ENCODE data around the gene PTPRF.
A peak's percentile ranks its signal among the peaks of the same experiment; 100 is the strongest.

PTPRF gene

GRCh38 chr1:43556782-43557181 lies 26.1 kb downstream of the PTPRF start:
- DNase-seq: no peak

- no peak for DNase-seq
These were observed 27.1 kb downstream of the PTPRF start for GRCh38 chr1:43557744-43558245.

GRCh38 chr1:43558346-43558841 lies 27.7 kb downstream of the PTPRF start:
- DNase-seq: no peak

GRCh38 chr1:43559714-43560113 lies 29.0 kb downstream of the PTPRF start:
- no peak for DNase-seq

GRCh38 chr1:43560286-43560685 lies 29.6 kb downstream of the PTPRF start:
- DNase-seq: no peak

GRCh38 chr1:43563876-43564539 lies 33.3 kb downstream of the PTPRF start:
- DNase-seq: no peak

- DNase-seq: no peak
These were observed 34.1 kb downstream of the PTPRF start for GRCh38 chr1:43564551-43565348.

GRCh38 chr1:43565600-43566360 lies 35.1 kb downstream of the PTPRF start:
- peak in 1 of 5 donors; percentile 42 for DNase-seq

- DNase-seq: no peak
These were observed 35.8 kb downstream of the PTPRF start for GRCh38 chr1:43566382-43567044.

GRCh38 chr1:43569175-43569574 lies 38.5 kb downstream of the PTPRF start:
- no peak for DNase-seq

- no peak for DNase-seq
These were observed 39.6 kb downstream of the PTPRF start for GRCh38 chr1:43570277-43570676.

- no peak for DNase-seq
These were observed 40.0 kb downstream of the PTPRF start for GRCh38 chr1:43570715-43571114.

- DNase-seq: no peak
These were observed 41.4 kb downstream of the PTPRF start for GRCh38 chr1:43572084-43572483.

GRCh38 chr1:43572538-43572937 lies 41.9 kb downstream of the PTPRF start:
- no peak for DNase-seq

- DNase-seq: no peak
These were observed 42.5 kb downstream of the PTPRF start for GRCh38 chr1:43573066-43573800.

GRCh38 chr1:43576521-43576920 lies 45.8 kb downstream of the PTPRF start:
- DNase-seq: no peak

GRCh38 chr1:43577655-43578542 lies 47.2 kb downstream of the PTPRF start:
- DNase-seq: no peak

- no peak for DNase-seq
These were observed 49.4 kb downstream of the PTPRF start for GRCh38 chr1:43580039-43580438.

GRCh38 chr1:43582162-43582566 lies 51.5 kb downstream of the PTPRF start:
- no peak for DNase-seq

GRCh38 chr1:43583058-43583457 lies 52.4 kb downstream of the PTPRF start:
- DNase-seq: no peak

GRCh38 chr1:43584204-43584603 lies 53.5 kb downstream of the PTPRF start:
- DNase-seq: no peak

Measured in T-helper 1 cell (primary cell).